M059J (cell line): ENCODE results near the gene USP15. TPM values are rescaled to one million over a fixed set of nuclear protein-coding genes. Genes with fewer than 3 reads are reported as not detected.
A peak's percentile ranks its signal among the peaks of the same experiment; 100 is the strongest.

Source experiments
- DNase-seq: peaks from one replicate; pipeline ENCODE4 v3.0.0-alpha.2; 2012; ENCODE audit warnings: low read depth
- total RNA-seq: library from RNA; depleted of rRNA; stranded (reverse); fragments of >200 nt; shearing (Covaris generic); gene quantifications from 2 replicates; pipeline ENCODE4 v1.2.3, GENCODE V29; 2014

The USP15 gene
- total RNA-seq, 1 experiment from 2014 or later, result 29.2 TPM

GRCh38 chr12:62256408-62257096 lies 3.7 kb upstream of the USP15 start:
- no peak for DNase-seq

GRCh38 chr12:62258231-62258630 lies 2.0 kb upstream of the USP15 start:
- DNase-seq, result no peak

- no peak for DNase-seq
Measured at GRCh38 chr12:62258941-62259630, 1.1 kb upstream of the USP15 start.

DNA sequence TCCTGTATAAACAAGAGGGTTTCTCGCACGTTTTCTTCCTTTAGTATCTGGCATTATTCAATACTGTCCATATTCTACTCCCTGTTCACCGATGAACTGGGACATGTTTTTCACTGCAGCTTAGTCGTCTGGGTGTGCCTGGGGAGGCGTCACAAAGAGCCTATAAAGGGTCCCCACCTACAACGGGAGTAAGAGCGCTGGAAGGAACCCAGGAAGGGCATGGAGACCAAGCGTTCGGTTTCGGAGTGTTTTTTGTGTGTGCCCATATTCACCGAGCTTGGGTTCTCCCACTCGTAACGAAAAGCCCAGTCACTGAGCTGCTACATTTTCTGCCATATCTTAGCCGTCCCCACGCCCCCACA lies 592 bp upstream of the USP15 start:
- no peak for DNase-seq

- peak; percentile 77 for DNase-seq
Measured at GRCh38 chr12:62260733-62261683, 804 bp downstream of the USP15 start.

- DNase-seq, result no peak
Measured at GRCh38 chr12:62261876-62262517, 1.8 kb downstream of the USP15 start.

DNA sequence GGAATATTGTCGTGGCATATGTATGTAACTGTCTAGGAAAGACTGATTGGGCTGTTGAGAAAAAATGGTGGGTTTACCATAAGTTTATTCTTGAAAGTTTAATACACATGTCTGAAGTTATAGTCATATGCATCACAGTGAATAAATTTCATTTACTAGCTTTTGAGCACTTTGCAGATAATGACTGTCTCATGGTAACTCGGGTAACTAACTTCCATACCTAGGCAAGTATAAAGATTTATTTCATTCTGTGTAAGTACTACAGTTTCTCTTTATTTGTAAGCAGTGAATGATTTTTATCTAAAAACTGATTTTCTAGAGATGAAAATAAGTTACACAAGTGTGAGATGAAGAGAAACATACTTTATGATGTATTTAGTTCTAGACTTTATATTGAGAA lies 3.0 kb downstream of the USP15 start:
- DNase-seq, result no peak

GRCh38 chr12:62263966-62264365 lies 3.8 kb downstream of the USP15 start:
- DNase-seq, result no peak

DNA sequence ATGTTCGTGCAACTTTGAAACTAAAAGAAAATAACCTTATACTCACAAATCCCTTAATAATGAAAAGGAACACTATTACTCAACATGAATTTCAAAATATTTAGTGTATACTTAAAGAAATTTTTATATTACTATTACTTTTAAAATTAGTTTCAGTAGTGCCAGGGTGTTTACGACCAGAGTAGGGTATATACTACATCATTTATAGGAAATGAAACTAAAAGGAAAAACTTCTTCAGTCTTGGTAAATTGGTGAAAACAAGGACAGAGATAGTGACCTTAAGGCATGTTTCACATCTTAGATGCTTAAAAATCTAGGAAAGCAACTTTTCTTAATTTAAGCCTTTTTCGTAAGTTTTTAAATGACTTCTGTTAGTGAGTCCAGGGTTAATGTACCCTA lies 4.5 kb downstream of the USP15 start:
- DNase-seq, result no peak

DNA sequence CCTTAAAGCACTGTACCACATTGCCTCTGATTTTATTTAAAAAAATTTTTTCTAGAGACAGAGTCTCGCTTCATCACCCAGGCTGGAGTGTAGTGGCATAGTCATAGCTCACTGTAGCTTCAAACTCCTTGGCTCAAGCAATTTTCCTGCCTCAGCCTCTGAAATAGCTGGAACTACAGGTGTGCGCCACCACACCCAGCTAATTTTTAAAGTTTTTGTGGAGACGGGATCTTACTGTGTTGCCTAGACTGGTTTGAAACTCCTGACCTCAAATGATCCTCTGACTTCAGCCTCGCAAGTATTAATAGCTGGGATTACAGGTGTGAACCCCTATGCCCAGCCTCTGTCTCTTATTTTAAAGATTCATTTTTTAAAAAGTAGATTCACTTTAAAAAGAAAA lies 5.3 kb downstream of the USP15 start:
- no peak for DNase-seq

DNA sequence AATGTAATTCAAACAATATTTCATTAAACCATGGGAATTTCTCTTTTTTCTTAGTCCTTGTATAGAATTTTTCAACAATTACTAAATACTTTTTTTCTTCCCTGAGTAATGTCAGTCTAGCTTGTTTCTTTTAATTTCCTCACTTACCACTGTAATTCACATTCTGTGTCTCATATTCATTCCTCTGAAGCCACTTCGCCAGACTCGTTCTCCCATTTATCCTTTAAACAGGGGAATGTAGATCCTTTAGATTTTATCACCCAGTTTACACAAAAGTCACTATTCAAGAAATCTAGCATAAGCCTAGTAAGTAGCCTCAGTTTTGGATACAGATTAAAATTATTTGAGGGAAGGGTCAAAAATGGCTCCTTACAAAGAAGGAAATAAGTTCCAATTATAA lies 6.8 kb downstream of the USP15 start:
- no peak for DNase-seq

- no peak for DNase-seq
Measured at GRCh38 chr12:62267480-62267879, 7.3 kb downstream of the USP15 start.

GRCh38 chr12:62268956-62269355 lies 8.8 kb downstream of the USP15 start:
- DNase-seq, result peak; percentile 42

DNA sequence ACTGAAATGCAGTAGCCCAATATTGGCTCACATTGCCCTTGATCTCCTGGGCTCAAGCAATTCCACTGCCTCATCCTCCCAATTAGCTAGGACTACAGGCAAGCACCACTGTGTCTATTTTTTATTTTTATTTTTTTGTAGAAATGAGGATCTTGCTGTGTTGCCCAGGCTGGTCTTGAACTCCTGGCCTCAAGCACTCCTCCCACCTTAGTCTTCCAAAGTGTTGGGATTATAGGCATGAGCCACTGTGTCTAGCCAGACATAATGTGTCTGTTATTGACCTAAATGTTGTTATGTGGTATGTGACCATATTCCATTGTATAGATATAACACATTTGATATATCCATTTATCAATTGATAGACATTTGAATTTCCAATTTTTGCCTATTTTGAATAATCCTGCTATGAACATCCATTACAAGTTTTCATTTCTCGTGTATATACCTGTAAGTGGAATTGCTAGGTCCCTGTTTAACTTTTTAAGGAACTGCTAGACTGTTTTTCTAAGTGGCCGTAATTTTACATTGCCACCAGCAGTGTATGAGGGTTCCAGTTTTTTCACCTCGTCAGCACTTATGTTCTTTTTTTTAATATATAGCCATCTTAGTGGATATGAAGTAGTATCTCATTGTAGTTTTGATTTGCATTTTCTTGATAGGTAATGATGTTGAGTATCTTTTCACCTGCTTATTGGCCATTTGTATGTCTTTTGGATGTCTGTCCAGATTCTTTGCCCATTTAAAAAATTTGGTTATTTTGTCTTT lies 9.4 kb downstream of the USP15 start:
- no peak for DNase-seq

DNA sequence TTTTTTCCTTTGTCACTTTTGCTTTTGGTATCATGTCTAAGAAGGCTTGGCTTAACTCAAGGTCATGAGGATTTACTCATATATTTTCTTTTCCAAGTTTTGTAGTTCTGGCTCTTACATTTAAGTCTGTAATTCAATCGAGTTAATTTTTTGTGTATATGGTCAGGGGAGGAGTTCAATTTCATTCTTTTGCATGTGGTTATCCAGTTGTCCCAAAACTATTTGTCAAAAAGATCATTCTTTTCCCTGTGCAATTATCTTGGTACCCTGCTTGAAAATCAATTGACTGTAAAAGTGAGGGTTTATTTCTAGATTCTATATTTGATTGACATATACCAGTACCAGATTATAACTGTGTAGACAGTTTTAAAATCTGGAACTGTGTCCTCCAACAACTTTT lies 10.2 kb downstream of the USP15 start:
- DNase-seq, result no peak

DNA sequence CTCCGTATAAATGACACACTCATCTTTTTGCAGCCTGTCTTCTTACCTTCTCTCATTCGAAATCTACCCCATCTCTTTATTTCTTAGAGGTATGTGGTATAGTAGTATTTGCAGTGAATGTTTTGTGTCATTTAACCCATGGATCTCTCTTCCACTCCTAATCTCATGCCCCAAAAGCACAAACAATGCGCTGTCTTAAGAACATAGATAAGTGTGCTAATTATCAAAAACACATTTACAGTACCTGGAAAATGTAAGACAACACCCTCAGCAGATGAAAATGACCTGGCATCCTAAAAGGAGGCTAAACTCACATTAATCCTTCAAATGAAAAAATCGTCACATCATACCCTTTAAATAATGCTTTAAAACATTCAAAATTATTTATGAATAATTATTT lies 10.7 kb downstream of the USP15 start:
- DNase-seq, result no peak

- no peak for DNase-seq
Measured at GRCh38 chr12:62272936-62273552, 12.8 kb downstream of the USP15 start.

- no peak for DNase-seq
Measured at GRCh38 chr12:62273724-62274380, 13.6 kb downstream of the USP15 start.

DNA sequence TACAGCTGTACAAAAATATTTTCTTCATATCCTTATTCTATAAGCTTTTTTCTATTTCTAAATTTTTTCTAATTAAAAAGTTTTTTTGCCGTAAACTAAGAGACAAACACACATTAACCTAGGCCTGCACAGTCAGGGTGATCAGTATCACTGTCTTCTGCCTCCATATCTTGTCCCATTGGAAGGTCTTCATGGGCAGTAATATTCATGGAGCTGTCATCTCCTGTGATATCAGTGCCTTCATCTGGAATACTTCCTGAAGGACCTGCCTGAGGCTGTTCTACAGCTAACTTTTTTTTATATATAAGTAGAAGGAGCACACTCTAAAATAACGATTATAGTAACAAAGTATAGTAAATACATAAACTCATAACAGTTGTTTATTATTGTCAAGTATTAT lies 17.8 kb downstream of the USP15 start:
- DNase-seq, result no peak

GRCh38 chr12:62279058-62279457 lies 18.9 kb downstream of the USP15 start:
- DNase-seq, result no peak
